ENCODE measurements around the gene SLC40A1.

SLC40A1 gene

GRCh38 chr2:189511210-189511959 is 69.2 kb downstream of the SLC40A1 start:
- no peak for TF ChIP-seq ZNF274 (IDR thresholded peaks at IDR 0.05; ENCODE audit: low read depth, low read length)
- no peak overlapping the region for H3K4me3 ChIP-seq (ENCODE audit: low read length)

All from GM08714 (cell line).